ENCODE results near the gene KLF2. TPM values are rescaled to one million over a fixed set of nuclear protein-coding genes. Genes with fewer than 3 reads are reported as not detected.
"Not testable (repeated sequence)": the region's sequence is repeated elsewhere in the genome, so short reads cannot be mapped to it uniquely, and the experiment has no call there.

The KLF2 gene
- total RNA-seq, 1 donor from 2014 or later, result under 0.01 TPM

DNA sequence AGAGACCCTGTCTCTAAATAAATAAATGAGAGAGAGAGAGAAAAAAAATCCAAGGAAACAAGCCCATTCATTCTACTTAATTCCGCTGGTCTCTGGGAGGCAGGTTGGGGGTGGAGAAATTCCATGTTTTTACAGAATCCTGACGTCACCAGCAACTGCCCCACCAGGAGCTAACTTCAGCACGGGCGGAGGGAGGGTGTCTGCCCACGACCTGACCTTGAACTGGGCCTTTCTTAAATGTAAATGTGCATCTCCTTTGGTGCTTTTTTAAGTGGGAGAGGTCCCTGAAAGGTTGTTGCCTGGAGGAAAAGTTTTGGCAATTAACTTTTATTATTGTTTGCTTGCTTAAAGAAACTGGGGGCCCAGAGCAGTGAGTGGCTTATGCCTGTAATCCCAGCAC, 15.5 kb downstream of the KLF2 start:
- Histone ChIP-seq H3K27me3 (ENCODE audit: control insufficient read depth, insufficient read depth, low read length) (no peaks in the 10 kb centered on the region), H3K36me3 (ENCODE audit: control insufficient read depth, insufficient read depth, low read length) (no peaks in the 10 kb centered on the region), H3K4me3 (ENCODE audit: low read depth, low read length) (no peak overlapping the region)
- TF ChIP-seq, protein P1, sequence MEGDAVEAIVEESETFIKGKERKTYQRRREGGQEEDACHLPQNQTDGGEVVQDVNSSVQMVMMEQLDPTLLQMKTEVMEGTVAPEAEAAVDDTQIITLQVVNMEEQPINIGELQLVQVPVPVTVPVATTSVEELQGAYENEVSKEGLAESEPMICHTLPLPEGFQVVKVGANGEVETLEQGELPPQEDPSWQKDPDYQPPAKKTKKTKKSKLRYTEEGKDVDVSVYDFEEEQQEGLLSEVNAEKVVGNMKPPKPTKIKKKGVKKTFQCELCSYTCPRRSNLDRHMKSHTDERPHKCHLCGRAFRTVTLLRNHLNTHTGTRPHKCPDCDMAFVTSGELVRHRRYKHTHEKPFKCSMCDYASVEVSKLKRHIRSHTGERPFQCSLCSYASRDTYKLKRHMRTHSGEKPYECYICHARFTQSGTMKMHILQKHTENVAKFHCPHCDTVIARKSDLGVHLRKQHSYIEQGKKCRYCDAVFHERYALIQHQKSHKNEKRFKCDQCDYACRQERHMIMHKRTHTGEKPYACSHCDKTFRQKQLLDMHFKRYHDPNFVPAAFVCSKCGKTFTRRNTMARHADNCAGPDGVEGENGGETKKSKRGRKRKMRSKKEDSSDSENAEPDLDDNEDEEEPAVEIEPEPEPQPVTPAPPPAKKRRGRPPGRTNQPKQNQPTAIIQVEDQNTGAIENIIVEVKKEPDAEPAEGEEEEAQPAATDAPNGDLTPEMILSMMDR (IDR thresholded peaks at IDR 0.05; ENCODE audit: insufficient read depth, low read length, severe bottlenecking), result no peak
- no peak for DNase-seq (ENCODE audit: low read depth)
- no peak for FAIRE-seq

DNA sequence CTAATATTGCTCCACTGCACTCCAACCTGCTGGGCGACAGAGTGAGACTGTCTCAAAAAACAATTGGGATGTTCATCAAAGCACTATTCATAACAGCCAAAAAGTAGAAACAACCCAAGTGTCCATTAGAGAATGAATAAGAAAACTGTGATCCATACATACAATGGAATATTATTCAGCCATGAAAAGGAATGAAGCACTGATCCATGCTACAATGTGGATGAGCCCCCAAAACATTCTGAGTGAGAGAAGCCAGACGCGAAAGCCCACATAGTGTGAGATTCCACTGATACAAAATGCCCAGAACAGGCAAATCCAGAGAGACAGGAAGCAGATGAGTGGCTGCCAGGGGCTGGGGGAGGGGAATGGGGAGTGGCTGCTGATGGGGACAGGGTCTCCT, 16.0 kb downstream of the KLF2 start:
- H3K4me3 ChIP-seq (ENCODE audit: low read depth, low read length), result no peak overlapping the region
- DNase-seq (ENCODE audit: low read depth), result no peak
- no peaks in the 10 kb centered on the region for H3K27me3 ChIP-seq (ENCODE audit: control insufficient read depth, insufficient read depth, low read length)
- FAIRE-seq, result no peak
- TF ChIP-seq, protein P1 (IDR thresholded peaks at IDR 0.05; ENCODE audit: insufficient read depth, low read length, severe bottlenecking), result no peak
- H3K36me3 ChIP-seq (ENCODE audit: control insufficient read depth, insufficient read depth, low read length), result no peaks in the 10 kb centered on the region

DNA sequence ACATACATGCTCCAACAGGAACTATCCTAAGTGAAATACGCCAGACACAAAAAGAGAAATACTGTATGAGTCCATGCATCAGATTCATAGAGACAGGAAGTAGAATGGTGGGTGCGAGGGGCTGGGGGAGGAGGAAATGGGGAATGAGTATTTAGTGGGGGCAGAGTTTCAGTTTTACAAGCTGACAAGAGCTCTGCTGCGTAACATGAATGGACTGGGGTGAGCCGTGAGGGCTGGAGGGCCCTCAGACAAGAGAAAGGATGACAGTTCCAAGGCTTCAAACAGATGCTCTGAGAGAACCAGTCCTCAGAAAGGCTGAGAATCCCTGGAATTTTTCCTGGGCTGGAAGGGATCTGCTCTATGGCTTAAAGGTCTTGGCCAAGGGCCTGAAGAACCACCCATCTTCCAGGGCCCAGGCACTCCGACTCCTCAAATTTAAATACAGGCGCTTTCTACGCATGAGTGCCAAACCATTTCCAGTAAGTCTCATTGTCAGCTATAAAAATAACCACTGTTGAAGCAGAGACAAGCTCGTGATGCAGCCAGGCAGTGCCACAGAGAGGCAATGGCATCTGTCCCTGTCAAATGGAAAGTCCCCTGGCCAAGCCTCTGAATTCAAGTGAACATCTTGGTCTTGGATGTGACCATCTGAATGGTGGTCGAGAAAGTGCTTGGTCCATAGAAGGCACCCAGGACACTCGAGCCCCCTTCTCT, 17.5 kb downstream of the KLF2 start:
- DNase-seq (ENCODE audit: low read depth) (no peak), FAIRE-seq (no peak)
- H3K36me3 ChIP-seq (ENCODE audit: control insufficient read depth, insufficient read depth, low read length), result no peaks in the 10 kb centered on the region
- TF ChIP-seq, protein P1 (IDR thresholded peaks at IDR 0.05; ENCODE audit: insufficient read depth, low read length, severe bottlenecking), result no peak
- H3K4me3 ChIP-seq (ENCODE audit: low read depth, low read length), result no peak overlapping the region
- no peaks in the 10 kb centered on the region for H3K27me3 ChIP-seq (ENCODE audit: control insufficient read depth, insufficient read depth, low read length)

DNA sequence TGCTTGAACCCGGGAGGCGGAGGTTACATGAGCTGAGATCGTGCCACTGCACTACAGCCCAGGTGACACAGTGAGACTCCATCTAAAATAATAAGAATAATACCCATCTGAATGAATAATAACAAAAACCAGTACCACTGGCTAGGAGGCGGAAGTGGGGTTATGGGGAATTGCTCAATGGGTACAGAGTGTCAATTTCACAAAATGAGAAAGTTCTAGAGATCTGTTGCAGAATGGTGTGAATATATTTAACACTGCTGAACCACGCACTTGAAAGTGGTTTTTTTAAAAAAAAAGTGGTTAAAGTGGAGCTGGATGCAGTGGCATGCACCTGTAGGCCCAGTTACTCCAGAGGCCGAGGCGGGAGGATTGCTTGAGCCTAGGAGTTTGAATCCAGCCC, 18.5 kb downstream of the KLF2 start:
- Histone ChIP-seq H3K27me3 (ENCODE audit: control insufficient read depth, insufficient read depth, low read length) (no peaks in the 10 kb centered on the region), H3K4me3 (ENCODE audit: low read depth, low read length) (no peak overlapping the region), H3K36me3 (ENCODE audit: control insufficient read depth, insufficient read depth, low read length) (no peaks in the 10 kb centered on the region)
- DNase-seq (ENCODE audit: low read depth), result no peak
- FAIRE-seq, result no peak
- TF ChIP-seq, protein P1 (IDR thresholded peaks at IDR 0.05; ENCODE audit: insufficient read depth, low read length, severe bottlenecking), result no peak

DNA sequence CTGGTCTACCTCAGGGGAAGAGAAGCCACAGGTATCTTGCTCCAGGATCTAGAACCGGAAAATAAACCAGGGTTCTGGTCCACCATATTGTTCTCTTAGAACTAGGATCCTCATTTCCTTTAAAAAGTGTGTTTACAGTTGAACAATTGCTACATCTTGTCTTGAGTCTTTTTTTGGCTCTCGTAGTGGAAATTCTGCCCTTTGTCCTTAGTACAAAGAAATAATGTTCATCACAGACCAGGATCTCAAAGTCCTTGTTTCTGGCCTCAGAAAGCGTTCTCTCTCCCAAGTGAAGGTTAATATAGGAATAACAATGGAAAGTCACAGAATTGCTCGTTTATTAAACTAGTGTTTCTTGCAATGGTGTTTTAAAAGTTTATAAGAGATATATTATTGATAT, 20.8 kb downstream of the KLF2 start:
- Histone ChIP-seq H3K27me3 (ENCODE audit: control insufficient read depth, insufficient read depth, low read length) (no peaks in the 10 kb centered on the region), H3K4me3 (ENCODE audit: low read depth, low read length) (no peak overlapping the region), H3K36me3 (ENCODE audit: control insufficient read depth, insufficient read depth, low read length) (no peaks in the 10 kb centered on the region)
- TF ChIP-seq, protein P1 (IDR thresholded peaks at IDR 0.05; ENCODE audit: insufficient read depth, low read length, severe bottlenecking), result no peak
- FAIRE-seq, result no peak
- DNase-seq (ENCODE audit: low read depth), result no peak

DNA sequence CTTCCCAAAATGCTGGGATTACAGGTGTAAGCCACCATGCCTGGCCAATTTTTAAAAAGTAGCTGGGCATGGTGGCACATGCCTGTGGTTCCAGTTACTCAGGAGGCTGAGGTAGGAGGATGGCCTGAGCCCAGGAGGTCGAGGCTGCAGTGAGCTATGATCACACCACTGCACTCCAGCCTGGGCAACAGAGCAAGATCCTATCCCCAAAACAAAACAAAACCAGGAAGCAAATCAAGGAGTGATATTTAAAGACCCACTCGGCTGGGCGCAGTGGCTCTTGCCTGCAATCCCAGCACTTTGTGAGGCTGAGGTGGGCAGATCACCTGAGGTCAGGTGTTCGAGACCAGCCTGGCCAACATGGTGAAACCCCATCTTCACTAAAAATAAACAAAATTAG, 22.5 kb downstream of the KLF2 start:
- FAIRE-seq; DNase-seq (ENCODE audit: low read depth); H3K36me3 ChIP-seq (ENCODE audit: control insufficient read depth, insufficient read depth, low read length); H3K27me3 ChIP-seq (ENCODE audit: control insufficient read depth, insufficient read depth, low read length); H3K4me3 ChIP-seq (ENCODE audit: low read depth, low read length): not testable (repeated sequence)

All from bronchial epithelial cell (primary cell).